Inferior parietal cortex (tissue), 1 donor: ENCODE results near the gene CHAC1.

ENCODE experiments used
- DNase-seq: peaks from one replicate; pipeline ENCODE4 v3.0.0-alpha.2; 2016; ENCODE audit errors: extremely low spot score

Gene CHAC1

DNA sequence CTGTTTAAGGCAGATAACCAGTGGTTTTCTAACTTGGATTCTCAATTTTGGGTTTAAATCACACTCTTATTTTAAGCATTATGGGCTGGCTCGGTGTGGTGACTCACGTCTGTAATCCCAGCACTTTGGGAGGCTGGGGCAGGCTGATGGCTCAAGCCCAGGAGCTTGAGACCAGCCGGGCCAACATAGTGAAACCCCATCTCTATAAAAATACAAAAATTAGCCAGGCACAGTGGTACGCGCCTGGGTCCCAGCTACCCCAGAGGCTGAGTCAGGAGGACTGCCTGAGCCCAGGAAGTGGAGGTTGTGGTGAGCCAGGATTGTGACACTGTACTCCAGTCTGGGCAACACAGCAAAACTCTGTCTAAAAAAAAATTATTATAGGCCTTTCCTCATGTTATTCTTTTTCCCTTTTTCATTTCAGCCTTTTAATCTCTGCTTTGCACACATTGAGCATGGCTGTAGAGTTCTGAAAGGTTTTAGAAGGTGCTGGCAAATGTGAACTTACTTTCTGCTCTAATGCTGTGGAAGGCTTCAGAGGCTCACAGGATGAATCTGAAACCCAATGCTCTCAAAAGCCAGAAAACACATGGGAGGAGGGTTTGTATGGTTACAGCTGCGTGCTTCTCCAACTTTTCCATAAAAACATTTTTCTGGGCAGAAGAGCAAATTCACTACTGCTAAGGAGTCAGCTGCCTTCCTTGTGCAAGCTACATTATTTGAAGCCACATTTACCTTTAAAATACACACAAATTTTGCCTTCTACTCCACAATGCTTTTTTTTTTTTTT lies 32.5 kb downstream of the CHAC1 start:
- DNase-seq, result no peak

GRCh38 chr15:40986820-40987219 lies 33.5 kb downstream of the CHAC1 start:
- no peak for DNase-seq

DNA sequence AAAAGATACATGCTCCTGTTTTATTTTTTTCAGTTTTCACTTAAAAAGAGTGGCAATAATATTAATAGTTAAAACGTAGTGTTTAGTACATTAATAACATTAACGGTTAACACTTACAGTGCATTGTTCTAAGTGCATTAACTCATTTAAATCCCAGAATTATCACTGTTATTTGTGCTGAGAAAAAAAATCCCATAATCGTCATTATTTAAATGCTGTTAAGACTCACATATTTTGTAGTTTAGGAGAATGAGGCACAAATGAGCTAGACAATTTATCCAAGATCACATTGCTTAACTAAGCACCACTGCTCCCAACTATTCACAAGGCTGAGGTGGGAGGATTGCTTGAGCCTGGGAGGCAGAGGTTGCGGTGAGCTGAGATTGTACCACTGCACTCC lies 34.9 kb downstream of the CHAC1 start:
- DNase-seq, result no peak

DNA sequence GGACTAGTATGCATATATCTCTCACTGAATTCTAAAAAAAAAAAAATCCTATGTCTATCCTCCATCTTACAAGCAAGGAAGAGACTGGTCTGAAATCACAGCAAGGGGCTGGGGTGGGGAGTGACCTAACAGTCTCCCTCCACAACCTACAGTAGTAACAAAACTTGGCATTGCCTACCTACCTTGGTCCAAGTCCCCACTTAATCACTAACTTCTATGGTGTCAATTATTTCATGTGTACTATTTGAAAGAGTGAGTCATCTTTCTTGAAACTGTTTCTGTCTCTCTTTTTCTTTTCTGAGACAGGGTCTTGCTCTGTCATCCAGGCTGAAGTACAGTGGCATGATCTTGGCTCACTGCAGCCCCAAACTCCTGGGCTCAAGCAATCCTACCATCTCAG lies 36.8 kb downstream of the CHAC1 start:
- no peak for DNase-seq

DNA sequence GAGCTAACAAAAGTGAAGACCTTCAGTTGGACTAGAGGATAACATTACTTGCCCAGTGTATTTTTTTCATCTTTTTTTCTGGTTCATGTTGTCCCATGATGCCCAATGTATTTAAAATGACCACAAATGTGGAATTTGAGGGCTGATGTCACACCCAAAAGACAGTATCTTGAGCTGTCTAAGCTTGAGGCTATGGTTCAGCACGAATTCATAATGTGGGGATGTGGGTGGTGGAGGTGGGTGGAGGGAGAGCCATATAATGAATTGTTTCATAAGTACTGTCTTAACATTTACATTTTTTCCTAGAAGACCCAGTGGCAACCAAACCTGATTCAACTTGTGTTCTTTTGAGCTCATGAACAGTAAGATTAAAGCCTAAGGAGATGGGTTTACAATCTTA lies 37.5 kb downstream of the CHAC1 start:
- DNase-seq, result no peak

DNA sequence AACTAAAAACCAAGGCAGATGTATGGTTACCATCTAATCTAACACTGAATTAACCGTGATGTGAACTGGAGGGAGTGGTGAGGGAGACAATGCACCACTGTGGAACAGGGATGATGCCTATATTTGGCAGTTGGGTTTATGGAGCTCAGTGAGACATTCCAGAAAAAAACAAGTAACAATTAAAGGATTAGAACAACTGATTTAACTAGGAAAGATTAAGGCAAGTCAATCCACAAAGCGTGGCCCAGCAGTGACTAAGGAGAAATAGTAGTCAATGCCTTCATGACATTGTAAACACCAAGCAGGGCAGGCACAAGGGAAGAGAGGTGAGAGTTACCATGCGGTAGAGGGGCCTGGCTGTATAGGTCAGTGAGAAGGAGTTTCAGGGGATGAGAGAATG lies 38.1 kb downstream of the CHAC1 start:
- DNase-seq, result no peak

DNA sequence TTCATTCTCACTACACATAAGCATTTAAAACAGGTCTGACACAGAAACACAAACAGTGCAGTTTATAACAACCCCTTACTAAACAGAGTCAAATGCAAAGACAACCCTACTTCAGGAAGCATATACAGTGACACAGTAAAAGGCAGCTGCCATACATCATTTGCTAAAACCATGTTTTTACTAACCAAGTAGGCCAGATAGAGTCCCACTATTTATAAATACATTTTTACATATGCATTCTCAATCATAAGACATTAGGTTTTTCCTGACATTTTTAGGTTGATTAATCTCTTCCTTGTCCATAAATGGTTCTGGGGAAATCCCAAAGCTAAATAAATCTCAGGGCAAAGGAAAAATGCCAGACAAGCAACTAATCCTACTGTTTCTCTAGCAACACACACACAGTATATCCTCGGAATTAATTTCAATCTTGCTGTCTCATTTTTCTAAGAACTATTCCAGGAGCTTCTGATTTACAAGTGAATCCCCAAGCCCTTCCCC lies 39.0 kb downstream of the CHAC1 start:
- no peak for DNase-seq

GRCh38 chr15:40992825-40993224 lies 39.6 kb downstream of the CHAC1 start:
- DNase-seq, result no peak

DNA sequence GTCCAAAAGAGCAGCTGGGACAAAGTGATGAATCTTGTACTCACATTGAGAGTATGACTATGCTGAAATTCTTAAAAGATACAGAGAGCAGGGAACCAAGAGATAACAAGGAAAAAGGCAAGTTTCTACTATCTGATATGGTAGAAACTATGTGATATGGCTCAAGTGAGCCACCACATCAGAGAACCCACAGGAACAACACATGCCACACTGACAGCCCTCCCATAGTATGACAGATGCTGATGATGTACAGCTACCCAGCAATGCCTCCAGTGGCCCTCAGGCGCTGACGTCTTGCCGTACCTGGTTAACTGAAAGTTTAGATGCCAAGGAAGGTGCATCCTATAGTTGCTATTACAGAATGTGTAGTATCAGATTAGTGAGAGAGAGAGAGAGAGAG lies 42.4 kb downstream of the CHAC1 start:
- no peak for DNase-seq

GRCh38 chr15:40999190-40999589 lies 45.9 kb downstream of the CHAC1 start:
- no peak for DNase-seq

GRCh38 chr15:41001524-41002214 lies 48.4 kb downstream of the CHAC1 start:
- no peak for DNase-seq

DNA sequence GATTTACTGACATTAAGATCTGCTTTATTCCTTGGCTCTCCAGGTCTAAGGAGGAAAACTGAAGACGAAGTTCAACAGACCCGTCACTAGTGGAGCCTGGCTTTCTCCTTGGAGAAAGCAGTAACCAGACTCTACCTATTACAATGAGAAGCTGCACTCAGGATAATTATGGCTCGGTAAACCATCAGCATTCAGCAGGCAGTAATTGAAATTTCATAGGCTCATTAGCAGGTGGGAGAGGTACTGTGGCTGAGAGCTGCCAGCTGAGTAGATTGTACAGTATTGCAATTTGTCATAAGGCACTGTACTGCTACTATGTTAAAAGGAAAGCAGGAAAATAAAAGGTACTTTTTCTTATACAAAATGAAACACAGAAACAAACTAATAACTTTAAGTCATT lies 51.2 kb downstream of the CHAC1 start:
- no peak for DNase-seq
